Mucosa of gallbladder (tissue), 1 donor: Measurements from ENCODE around the gene TPP2. TPM values are rescaled to one million over a fixed set of nuclear protein-coding genes. Genes with fewer than 3 reads are reported as not detected.

Experiments used
- DNase-seq: peaks from one replicate; pipeline ENCODE4 v3.0.0-alpha.2; 2020; ENCODE audit warnings: low spot score
- total RNA-seq: library from RNA; stranded (reverse); gene quantifications from one replicate; pipeline ENCODE4 v1.2.1, GENCODE V29; 2021
- donor health status: DM: no; HTN: no; CAD: no.

The TPP2 gene
- total RNA-seq, 1 donor from 2014 or later = 37.6 TPM

GRCh38 chr13:102726430-102726829, 129.6 kb downstream of the TPP2 start:
- DNase-seq = no peak

Other genes with a start within 250 kb of the TPP2 start
- gene FGF14, start 194.9 kb upstream of the TPP2 start, total RNA-seq = 1.5 TPM
- gene METTL21C, start 98.1 kb downstream of the TPP2 start, total RNA-seq = 0.52 TPM
- gene TEX30, start 176.8 kb downstream of the TPP2 start, total RNA-seq = 7.2 TPM
- gene POGLUT2, start 202.0 kb downstream of the TPP2 start, total RNA-seq = 6.4 TPM
- 23.8 TPM for gene BIVM, start 202.1 kb downstream of the TPP2 start, total RNA-seq
- 59.6 TPM for gene ERCC5, start 249.0 kb downstream of the TPP2 start, total RNA-seq